Loucy (cell line): ENCODE measurements around the gene CRYZL1.
"Not testable (repeated sequence)": the region's sequence is repeated elsewhere in the genome, so short reads cannot be mapped to it uniquely, and the experiment has no call there.

Source experiments
- EZH2phosphoT487 ChIP-seq: fragments of 200-600 bp; IDR thresholded peaks from 2 replicates; pipeline ENCODE4 v1.6.1; 2018; ENCODE audit warnings: antibody characterized with exemption, mild to moderate bottlenecking, moderate library complexity, borderline replicate concordance
- TF ChIP-seq, protein P1 (sequence below): fragments of 200-600 bp; sonication (generic); conservative IDR thresholded peaks from 2 replicates; pipeline ENCODE4 v1.5.1; 2014; ENCODE audit warnings: mild to moderate bottlenecking, antibody characterized with exemption, low read length

- TF ChIP-seq, protein P1, sequence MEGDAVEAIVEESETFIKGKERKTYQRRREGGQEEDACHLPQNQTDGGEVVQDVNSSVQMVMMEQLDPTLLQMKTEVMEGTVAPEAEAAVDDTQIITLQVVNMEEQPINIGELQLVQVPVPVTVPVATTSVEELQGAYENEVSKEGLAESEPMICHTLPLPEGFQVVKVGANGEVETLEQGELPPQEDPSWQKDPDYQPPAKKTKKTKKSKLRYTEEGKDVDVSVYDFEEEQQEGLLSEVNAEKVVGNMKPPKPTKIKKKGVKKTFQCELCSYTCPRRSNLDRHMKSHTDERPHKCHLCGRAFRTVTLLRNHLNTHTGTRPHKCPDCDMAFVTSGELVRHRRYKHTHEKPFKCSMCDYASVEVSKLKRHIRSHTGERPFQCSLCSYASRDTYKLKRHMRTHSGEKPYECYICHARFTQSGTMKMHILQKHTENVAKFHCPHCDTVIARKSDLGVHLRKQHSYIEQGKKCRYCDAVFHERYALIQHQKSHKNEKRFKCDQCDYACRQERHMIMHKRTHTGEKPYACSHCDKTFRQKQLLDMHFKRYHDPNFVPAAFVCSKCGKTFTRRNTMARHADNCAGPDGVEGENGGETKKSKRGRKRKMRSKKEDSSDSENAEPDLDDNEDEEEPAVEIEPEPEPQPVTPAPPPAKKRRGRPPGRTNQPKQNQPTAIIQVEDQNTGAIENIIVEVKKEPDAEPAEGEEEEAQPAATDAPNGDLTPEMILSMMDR, result not testable (repeated sequence)
- not testable (repeated sequence) for TF ChIP-seq EZH2phosphoT487
Observed at GRCh38 chr21:33626151-33626550, 15.4 kb downstream of the CRYZL1 start.
